NCI-H1105 treated with DMSO at 0.1 percent for 48 hours (cell line): Measurements from ENCODE around the gene FGF5.

Experiments
- DNase-seq: peaks from one replicate; lab custom pipeline; 2025; lab: John Stamatoyannopoulos, UW

Gene FGF5

GRCh38 chr4:80340036-80340435, 73.6 kb downstream of the FGF5 start:
- no peak for DNase-seq
